ENCODE data around the gene AGAP1. TPM values are rescaled to one million over a fixed set of nuclear protein-coding genes. Genes with fewer than 3 reads are reported as not detected.

AGAP1 gene
- total RNA-seq, 1 donor from 2014 or later: 43.9 TPM

DNA sequence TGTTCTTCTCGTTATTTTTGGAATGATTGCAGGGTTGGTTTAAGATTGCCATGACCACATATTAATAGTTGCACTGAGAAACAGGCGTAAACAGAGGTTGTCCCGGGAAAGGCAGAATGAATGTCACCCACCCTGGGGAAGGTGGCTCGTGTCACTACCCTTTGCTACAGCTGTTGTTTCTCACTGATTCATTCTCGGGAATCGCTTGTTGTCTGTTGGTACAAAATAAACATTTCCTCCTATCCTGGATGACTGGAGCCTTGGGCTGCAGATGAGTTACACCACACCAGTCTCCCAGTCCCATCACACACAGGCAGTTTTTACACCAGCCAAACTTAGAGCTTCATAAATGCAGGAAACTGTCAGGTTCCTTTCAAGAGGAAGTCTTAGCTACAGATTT is 457.6 kb downstream of the AGAP1 start:
- H3K36me3 Mint-ChIP-seq (ENCODE audit: low read depth, unreplicated experiment): no peaks in the 10 kb centered on the region
- TF ChIP-seq, protein P1, sequence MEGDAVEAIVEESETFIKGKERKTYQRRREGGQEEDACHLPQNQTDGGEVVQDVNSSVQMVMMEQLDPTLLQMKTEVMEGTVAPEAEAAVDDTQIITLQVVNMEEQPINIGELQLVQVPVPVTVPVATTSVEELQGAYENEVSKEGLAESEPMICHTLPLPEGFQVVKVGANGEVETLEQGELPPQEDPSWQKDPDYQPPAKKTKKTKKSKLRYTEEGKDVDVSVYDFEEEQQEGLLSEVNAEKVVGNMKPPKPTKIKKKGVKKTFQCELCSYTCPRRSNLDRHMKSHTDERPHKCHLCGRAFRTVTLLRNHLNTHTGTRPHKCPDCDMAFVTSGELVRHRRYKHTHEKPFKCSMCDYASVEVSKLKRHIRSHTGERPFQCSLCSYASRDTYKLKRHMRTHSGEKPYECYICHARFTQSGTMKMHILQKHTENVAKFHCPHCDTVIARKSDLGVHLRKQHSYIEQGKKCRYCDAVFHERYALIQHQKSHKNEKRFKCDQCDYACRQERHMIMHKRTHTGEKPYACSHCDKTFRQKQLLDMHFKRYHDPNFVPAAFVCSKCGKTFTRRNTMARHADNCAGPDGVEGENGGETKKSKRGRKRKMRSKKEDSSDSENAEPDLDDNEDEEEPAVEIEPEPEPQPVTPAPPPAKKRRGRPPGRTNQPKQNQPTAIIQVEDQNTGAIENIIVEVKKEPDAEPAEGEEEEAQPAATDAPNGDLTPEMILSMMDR (IDR thresholded peaks at IDR 0.05; ENCODE audit: unreplicated experiment): no peak
- H3K4me3 Mint-ChIP-seq (ENCODE audit: unreplicated experiment): no peak overlapping the region
- H3K4me1 Mint-ChIP-seq (ENCODE audit: unreplicated experiment): peaks cover 15% of the 10 kb centered on the region
- DNase-seq (ENCODE audit: low spot score): no peak
- H3K9me3 Mint-ChIP-seq (ENCODE audit: unreplicated experiment): no peaks in the 10 kb centered on the region
- peaks cover 2% of the 10 kb centered on the region for H3K27me3 Mint-ChIP-seq (ENCODE audit: unreplicated experiment)
- H3K27ac Mint-ChIP-seq (ENCODE audit: unreplicated experiment): no peak overlapping the region

DNA sequence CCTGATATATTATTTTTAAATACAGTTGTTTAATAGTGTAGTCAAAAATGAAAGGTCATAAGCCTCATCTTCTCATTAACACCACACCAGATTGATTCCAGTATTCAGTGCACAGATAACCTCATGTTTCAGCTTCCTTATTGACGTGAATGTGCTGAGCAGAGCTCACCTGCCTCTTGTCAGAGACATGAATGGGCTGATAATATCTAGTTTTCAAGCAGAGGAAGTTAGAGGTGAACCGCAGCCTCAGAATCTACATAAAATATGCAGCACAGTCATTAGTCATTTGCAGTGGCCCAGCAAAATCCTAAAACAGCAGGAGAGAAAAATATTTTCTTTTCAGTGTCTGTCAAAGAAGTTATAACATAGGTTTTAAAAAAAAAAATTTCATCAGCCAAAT is 458.1 kb downstream of the AGAP1 start:
- H3K4me1 Mint-ChIP-seq (ENCODE audit: unreplicated experiment): peaks cover 17% of the 10 kb centered on the region

DNA sequence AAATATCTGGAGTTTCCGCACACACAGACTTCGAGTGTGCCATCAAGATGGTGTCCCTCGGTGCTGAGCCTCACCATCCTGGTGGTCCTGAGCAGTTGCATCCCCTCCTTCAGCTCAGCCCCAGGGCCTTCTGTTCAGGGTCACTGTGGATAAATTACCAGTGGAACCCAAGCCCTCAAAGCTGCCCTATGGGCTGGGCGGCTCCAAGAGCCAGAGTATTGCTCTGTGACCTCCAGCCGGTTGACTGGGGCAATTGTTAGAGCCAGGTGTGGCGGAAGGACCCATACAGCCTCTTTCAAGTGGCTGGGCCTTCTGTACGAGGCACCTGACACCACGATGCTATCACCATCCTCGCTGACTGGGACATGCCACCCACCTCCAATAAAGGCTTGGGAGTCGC is 458.9 kb downstream of the AGAP1 start:
- peaks cover 3% of the 10 kb centered on the region for H3K36me3 Mint-ChIP-seq (ENCODE audit: low read depth, unreplicated experiment)
- no peaks in the 10 kb centered on the region for H3K9me3 Mint-ChIP-seq (ENCODE audit: unreplicated experiment)
- TF ChIP-seq, protein P1 (IDR thresholded peaks at IDR 0.05; ENCODE audit: unreplicated experiment): no peak
- DNase-seq (ENCODE audit: low spot score): no peak
- H3K27me3 Mint-ChIP-seq (ENCODE audit: unreplicated experiment): peaks cover 2% of the 10 kb centered on the region
- H3K4me1 Mint-ChIP-seq (ENCODE audit: unreplicated experiment): peaks cover 20% of the 10 kb centered on the region
- no peak overlapping the region for H3K27ac Mint-ChIP-seq (ENCODE audit: unreplicated experiment)
- H3K4me3 Mint-ChIP-seq (ENCODE audit: unreplicated experiment): no peak overlapping the region

More for the DNA sequence above, 458.1 kb downstream of the AGAP1 start:
- Mint-ChIP-seq H3K27me3 (ENCODE audit: unreplicated experiment) (peaks cover 2% of the 10 kb centered on the region), H3K9me3 (ENCODE audit: unreplicated experiment) (no peaks in the 10 kb centered on the region), H3K4me3 (ENCODE audit: unreplicated experiment) (no peak overlapping the region), H3K36me3 (ENCODE audit: low read depth, unreplicated experiment) (peaks cover 3% of the 10 kb centered on the region), H3K27ac (ENCODE audit: unreplicated experiment) (no peak overlapping the region)
- DNase-seq (ENCODE audit: low spot score): no peak
- TF ChIP-seq, protein P1 (IDR thresholded peaks at IDR 0.05; ENCODE audit: unreplicated experiment): no peak

DNA sequence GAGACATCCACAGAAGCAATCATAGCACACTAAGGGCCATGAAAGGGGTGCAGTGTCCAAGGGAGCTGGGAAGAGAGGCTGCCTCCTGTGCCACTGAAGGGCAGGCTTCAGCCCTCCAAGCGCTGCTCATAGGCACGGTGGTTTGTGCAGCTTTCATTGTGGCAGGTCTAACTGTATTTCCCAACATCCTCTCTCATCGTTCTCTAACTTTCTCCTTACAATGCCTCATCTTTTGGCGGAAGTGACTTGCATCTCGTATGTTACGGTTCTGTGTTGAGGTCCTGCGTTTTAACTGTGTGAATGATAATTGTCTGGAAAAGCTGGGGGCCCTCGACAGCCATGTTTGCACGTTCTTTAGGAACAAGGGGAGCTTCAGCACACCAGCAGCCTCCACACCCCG is 460.4 kb downstream of the AGAP1 start:
- peaks cover 20% of the 10 kb centered on the region for H3K4me1 Mint-ChIP-seq (ENCODE audit: unreplicated experiment)
- H3K36me3 Mint-ChIP-seq (ENCODE audit: low read depth, unreplicated experiment): peaks cover 3% of the 10 kb centered on the region
- H3K9me3 Mint-ChIP-seq (ENCODE audit: unreplicated experiment): no peaks in the 10 kb centered on the region
- H3K27ac Mint-ChIP-seq (ENCODE audit: unreplicated experiment): no peak overlapping the region
- TF ChIP-seq, protein P1 (IDR thresholded peaks at IDR 0.05; ENCODE audit: unreplicated experiment): no peak
- no peak for DNase-seq (ENCODE audit: low spot score)
- peaks cover 2% of the 10 kb centered on the region for H3K27me3 Mint-ChIP-seq (ENCODE audit: unreplicated experiment)
- H3K4me3 Mint-ChIP-seq (ENCODE audit: unreplicated experiment): no peak overlapping the region

DNA sequence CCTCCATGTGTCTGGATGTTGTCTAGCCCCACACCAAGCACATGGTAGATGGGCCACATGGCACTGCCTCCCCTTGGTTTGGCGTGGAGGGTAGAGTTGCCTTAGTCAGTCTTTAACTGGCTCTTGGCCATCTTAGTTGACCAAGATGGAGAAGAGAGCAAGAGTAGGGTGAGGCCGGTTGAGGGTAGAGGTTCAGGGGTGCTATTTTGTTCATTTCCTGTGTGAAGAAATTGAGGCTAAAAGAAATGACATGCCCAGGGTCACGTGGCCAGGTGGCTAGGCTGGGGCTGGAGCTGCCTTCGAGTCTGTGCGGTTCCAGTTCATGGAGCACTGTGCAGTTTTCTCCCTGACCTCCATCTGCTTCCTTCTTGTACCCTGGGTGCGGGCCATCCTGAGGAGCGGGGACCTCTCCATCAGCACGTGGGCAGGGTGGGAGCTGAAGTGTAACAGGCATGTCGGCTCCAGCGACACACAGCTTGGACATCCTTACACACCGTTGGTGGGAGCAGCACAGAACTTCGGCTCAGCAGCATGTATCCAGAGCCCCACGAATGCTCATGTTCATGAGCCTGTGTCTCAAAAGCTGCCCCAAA is 461.1 kb downstream of the AGAP1 start:
- TF ChIP-seq, protein P1 (IDR thresholded peaks at IDR 0.05; ENCODE audit: unreplicated experiment): no peak
- Mint-ChIP-seq H3K27ac (ENCODE audit: unreplicated experiment) (no peak overlapping the region), H3K27me3 (ENCODE audit: unreplicated experiment) (no peaks in the 10 kb centered on the region), H3K36me3 (ENCODE audit: low read depth, unreplicated experiment) (peaks cover 3% of the 10 kb centered on the region), H3K9me3 (ENCODE audit: unreplicated experiment) (no peaks in the 10 kb centered on the region), H3K4me1 (ENCODE audit: unreplicated experiment) (peaks cover 20% of the 10 kb centered on the region), H3K4me3 (ENCODE audit: unreplicated experiment) (no peak overlapping the region)
- no peak for DNase-seq (ENCODE audit: low spot score)
